Cardiac atrium fibroblast (primary cell): ENCODE results near the gene MMP20. TPM values are rescaled to one million over a fixed set of nuclear protein-coding genes. Genes with fewer than 3 reads are reported as not detected.

Source experiments
- total RNA-seq: library from RNA; depleted of rRNA; stranded (reverse); fragments of >200 nt; gene quantifications from 2 replicates; pipeline ENCODE4 v1.2.3, GENCODE V29; 2015

The MMP20 gene, protein sequence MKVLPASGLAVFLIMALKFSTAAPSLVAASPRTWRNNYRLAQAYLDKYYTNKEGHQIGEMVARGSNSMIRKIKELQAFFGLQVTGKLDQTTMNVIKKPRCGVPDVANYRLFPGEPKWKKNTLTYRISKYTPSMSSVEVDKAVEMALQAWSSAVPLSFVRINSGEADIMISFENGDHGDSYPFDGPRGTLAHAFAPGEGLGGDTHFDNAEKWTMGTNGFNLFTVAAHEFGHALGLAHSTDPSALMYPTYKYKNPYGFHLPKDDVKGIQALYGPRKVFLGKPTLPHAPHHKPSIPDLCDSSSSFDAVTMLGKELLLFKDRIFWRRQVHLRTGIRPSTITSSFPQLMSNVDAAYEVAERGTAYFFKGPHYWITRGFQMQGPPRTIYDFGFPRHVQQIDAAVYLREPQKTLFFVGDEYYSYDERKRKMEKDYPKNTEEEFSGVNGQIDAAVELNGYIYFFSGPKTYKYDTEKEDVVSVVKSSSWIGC
- total RNA-seq, result not detected in 2 replicates

DNA sequence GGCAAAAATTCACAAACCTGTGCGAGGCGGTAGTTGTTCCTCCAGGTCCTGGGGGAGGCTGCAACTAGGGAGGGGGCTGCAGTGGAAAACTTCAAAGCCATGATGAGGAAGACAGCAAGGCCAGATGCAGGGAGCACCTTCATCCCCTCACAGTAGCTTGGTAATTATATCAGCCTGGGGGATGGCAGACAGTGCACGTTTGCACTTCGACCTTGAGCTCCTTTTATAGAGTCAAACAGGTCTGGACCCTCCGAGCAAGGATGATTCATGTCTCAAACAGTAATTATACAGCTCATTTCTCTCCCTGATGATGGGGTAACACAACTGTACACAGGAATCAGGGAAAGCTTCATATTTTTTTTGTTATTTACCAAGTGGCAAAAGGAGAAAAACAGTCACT lies at the start of gene MMP20:
Gene MMP20, minus strand, starts transcription at position 156 of the 400 bp plus-strand sequence. Its CDS starts 13 bp downstream, at position 143.

DNA sequence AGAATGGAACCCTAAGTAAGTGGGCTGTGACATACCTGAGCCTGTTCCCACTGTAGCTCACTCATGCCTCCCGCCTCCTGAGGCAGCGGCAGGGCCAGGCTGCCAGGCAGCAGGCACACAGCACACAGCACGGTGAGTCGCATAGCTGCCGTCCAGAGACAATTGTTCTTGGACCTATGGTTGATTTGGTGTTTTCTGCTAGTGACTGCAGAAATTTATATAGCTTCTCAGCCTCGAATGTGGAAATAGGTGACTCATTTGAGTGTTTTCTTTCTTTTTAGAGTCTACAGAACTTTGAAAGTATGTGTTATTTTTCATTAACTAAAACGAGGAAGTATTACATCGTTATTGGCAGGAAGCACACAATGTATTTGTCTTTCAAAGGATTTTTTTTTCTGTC lies 94.6 kb downstream of the MMP20 start, which contains the start of gene MMP7:
Gene MMP7, minus strand, starts transcription at position 190 of the 400 bp plus-strand sequence. Its CDS starts 47 bp downstream, at position 143.

Other genes starting within 250 kb of the MMP20 start
- gene TMEM123, start 172.6 kb downstream of the MMP20 start, total RNA-seq, result 108 and 131 TPM in 2 replicates
- not detected in 2 replicates for gene MMP7, start 94.6 kb downstream of the MMP20 start, total RNA-seq
- gene MMP27, start 80.4 kb upstream of the MMP20 start, total RNA-seq, result not detected in 2 replicates
- not detected in 2 replicates for gene MMP8, start 99.6 kb upstream of the MMP20 start, total RNA-seq
- gene MMP10, start 155.3 kb upstream of the MMP20 start, total RNA-seq, result 0.16 TPM in 1 of 2 replicates, not detected in the other
- gene MMP1, start 172.8 kb upstream of the MMP20 start, total RNA-seq, result 1.1 and 1.5 TPM in 2 replicates
- not detected in 2 replicates for gene MMP3, start 218.3 kb upstream of the MMP20 start, total RNA-seq
- not detected in 2 replicates for gene MMP12, start 249.7 kb upstream of the MMP20 start, total RNA-seq